Ovary (tissue), 9 donors: ENCODE data around the gene KIAA1328. TPM values are rescaled to one million over a fixed set of nuclear protein-coding genes. Genes with fewer than 3 reads are reported as not detected.

Experiments used
- DNase-seq, 5 donors: peaks; one replicate each; pipeline ENCODE4 v3.0.0-alpha.2; 2019 to 2020
- H3K27ac ChIP-seq, 2 donors: fragments of 200-600 bp; one replicate each; pipeline versions ENCODE4 v1.5.1 to v1.8.0; 2019 to 2022
- H3K27me3 ChIP-seq: fragments of 200-600 bp; one replicate; pipeline ENCODE4 v1.8.0; 2022
- H3K36me3 ChIP-seq: fragments of 200-600 bp; sonication (generic); one replicate; pipeline ENCODE4 v1.5.1; 2019
- H3K4me1 ChIP-seq: one replicate; pipeline ENCODE4 v1.8.1; 2013; ENCODE audit warnings: mild to moderate bottlenecking, moderate library complexity; ENCODE audit not compliant: insufficient read depth
- H3K4me3 ChIP-seq: fragments of 200-600 bp; sonication (generic); one replicate; pipeline ENCODE4 v1.5.1; 2017
- H3K9me3 ChIP-seq, 2 donors: fragments of 200-600 bp in 1 of 2; sonication (generic) in 1 of 2; one replicate each; pipeline versions ENCODE4 v1.5.1 to v1.8.1; 2013 to 2019; ENCODE audit warnings: mild to moderate bottlenecking in 1 of 2, moderate library complexity in 1 of 2
- EP300 ChIP-seq: sonication (generic); formaldehyde crosslinking; IDR thresholded peaks from one replicate; pipeline ENCODE4 v1.6.1; 2017; ENCODE audit warnings: antibody characterized with exemption
- POLR2A ChIP-seq: fragments of 450-650 bp; IDR thresholded peaks from one replicate; pipeline ENCODE4 v1.6.1; 2017; ENCODE audit warnings: antibody characterized with exemption, mild to moderate bottlenecking, moderate library complexity
- WGBS, 3 donors: extraction: QIAGEN DNeasy Blood & Tissue Kit in 1 of 3; methylation state at CpG; one replicate each; pipeline versions ENCODE4 v1.1.5 to v1.1.7; 2013 to 2017; 5-methylcytosine and 5-hydroxymethylcytosine counted together
- intact Hi-C, 4 donors: fragments of 100-400 bp; cut with DNase I; formaldehyde crosslinking; loops; one replicate each; pipeline versions ENCODE4 v1.11.0 to v1.15.1; 2022 to 2023
- polyA plus RNA-seq, 2 donors: library from polyadenylated mRNA; stranded (reverse); fragments of 200-250 nt in 1 of 2; fragments of 350-450 nt in 1 of 2; fragmentation: Illumina TruSeq in 1 of 2; extraction: RNeasy Lipid Tissue Mini Kit (QIAGEN cat#74804) in 1 of 2; gene quantifications; one replicate each; pipeline ENCODE4 v1.2.3, GENCODE V29; 2013 to 2014
- total RNA-seq, 7 donors: library from RNA; depleted of rRNA in 2 of 7; stranded (reverse); fragments of >200 nt in 2 of 7; fragmentation: NEBNext Ultra II Directional in 3 of 7; extraction: Animal tissue kit (Norgen Biotek cat#: 25700) in 3 of 7; gene quantifications; one replicate each; pipeline versions ENCODE4 v1.1.0 to v1.2.4, GENCODE V29; 2016 to 2023
- TF ChIP-seq, protein P1 (sequence below), 3 donors: fragments of 450-650 bp in 2 of 3; fragments of 200-600 bp in 1 of 3; IDR thresholded peaks; one replicate each; pipeline versions ENCODE4 v1.5.1 to v1.8.0; 2016 to 2022; ENCODE audit warnings: antibody characterized with exemption in 3 of 3, mild to moderate bottlenecking in 1 of 3
- donor health status: DM: no; HTN: no; CAD: no; lungs with moderate emphysema.
- donor health status: DM: no; HTN: no; CAD: no.
- donor health status: Bipolar disorder and iron deficiency.
- donor health status: DM: yes; HTN: yes; CAD: no.
- donor health status: DM: no; HTN: no; CAD: no.
- donor health status: DM: yes; HTN: yes; CAD: no.

KIAA1328 gene
- total and polyA plus RNA-seq, 9 donors, result 6.7 to 38.3 (median 18.7) TPM

DNA sequence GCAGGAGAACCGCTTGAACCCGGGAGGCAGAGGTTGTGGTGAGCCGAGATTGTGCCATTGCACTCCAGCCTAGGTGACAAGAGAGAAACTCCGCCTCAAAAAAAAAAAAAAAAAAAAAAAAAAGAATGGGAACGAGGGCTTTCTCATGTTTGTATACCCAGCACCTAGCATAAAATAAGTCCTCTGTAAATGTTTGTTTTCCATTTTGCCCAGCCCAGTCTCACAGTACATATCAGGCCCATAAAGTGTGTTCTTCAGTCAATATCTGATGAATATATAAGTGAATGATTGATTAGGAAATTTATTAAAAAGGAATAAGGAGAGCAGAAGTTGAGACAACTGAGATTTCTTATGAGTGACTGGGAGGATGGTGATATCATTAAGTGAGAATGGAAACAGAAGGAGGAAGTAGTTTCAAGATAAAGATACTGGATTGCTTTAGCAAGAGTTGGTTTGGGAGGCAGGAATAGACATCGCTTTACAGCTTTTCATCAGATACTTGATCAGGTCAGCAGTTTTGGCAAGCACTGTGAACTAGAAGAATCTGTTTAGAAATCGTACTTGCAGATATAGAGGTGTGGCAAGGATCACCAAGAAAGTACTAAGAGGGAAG lies 327.5 kb downstream of the KIAA1328 start:
- Histone ChIP-seq H3K27ac (no peak overlapping the region), H3K9me3 (no peaks in the 10 kb centered on the region), H3K27me3 (no peaks in the 10 kb centered on the region), H3K4me3 (no peak overlapping the region), H3K4me1 (no peaks in the 10 kb centered on the region), H3K36me3 (no peaks in the 10 kb centered on the region)
- intact Hi-C loops, result no loop called here
- WGBS, 3 donors, result 86 to 91% (median 90%) methylated on average over 7 of the region's 7 CpGs
- TF ChIP-seq POLR2A, result no peak
- TF ChIP-seq, protein P1, sequence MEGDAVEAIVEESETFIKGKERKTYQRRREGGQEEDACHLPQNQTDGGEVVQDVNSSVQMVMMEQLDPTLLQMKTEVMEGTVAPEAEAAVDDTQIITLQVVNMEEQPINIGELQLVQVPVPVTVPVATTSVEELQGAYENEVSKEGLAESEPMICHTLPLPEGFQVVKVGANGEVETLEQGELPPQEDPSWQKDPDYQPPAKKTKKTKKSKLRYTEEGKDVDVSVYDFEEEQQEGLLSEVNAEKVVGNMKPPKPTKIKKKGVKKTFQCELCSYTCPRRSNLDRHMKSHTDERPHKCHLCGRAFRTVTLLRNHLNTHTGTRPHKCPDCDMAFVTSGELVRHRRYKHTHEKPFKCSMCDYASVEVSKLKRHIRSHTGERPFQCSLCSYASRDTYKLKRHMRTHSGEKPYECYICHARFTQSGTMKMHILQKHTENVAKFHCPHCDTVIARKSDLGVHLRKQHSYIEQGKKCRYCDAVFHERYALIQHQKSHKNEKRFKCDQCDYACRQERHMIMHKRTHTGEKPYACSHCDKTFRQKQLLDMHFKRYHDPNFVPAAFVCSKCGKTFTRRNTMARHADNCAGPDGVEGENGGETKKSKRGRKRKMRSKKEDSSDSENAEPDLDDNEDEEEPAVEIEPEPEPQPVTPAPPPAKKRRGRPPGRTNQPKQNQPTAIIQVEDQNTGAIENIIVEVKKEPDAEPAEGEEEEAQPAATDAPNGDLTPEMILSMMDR (IDR thresholded peaks at IDR 0.05), result no peak
- TF ChIP-seq EP300, result no peak
- DNase-seq, result no peak

DNA sequence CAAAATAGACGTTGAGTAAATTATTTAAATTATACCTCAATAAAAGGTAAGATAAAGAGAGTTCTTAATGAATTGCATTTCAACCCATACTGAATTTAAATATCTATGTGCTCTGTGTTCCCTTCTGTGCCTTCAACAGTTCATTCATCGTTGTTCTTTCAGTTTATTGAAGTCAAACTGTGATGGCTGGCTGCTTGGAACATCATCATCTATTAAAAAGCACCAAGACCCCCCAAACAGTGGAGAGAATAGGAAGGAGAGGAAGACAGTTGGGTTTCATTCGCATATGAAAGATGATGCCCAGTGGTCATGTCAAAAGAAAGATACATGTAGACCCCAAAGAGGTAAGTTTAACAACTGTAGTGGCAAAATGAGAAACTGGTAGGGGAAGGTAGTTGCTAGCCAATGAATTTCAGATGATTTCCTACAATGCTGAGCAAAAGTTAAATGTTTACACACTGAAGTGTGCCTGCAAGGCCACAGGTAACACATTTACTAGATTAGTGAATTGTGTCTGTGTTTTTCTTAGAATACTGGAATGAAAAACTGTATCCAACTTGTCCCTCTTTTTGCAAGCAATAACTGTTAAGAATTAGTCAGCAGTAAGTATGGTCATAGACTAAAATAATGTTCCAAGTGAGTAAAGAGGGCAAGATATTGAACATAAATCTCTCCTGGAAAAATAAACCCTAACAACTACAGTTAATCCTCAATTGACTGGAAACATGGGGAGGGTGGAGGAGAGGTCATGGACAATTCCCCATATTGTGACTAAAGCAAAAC lies 331.3 kb downstream of the KIAA1328 start:
- no peak overlapping the region for H3K4me3 ChIP-seq
- H3K27ac ChIP-seq, result no peak overlapping the region
- no peaks in the 10 kb centered on the region for H3K27me3 ChIP-seq
- H3K36me3 ChIP-seq, result no peaks in the 10 kb centered on the region
- intact Hi-C loops, result no loop called here
- no peak for DNase-seq
- WGBS, 3 donors, result 51 to 59% (median 51%) methylated on average over 3 of the region's 3 CpGs
- H3K9me3 ChIP-seq, result no peaks in the 10 kb centered on the region
- TF ChIP-seq POLR2A (no peak), EP300 (no peak)
- TF ChIP-seq, protein P1 (IDR thresholded peaks at IDR 0.05), result no peak
- H3K4me1 ChIP-seq, result no peaks in the 10 kb centered on the region

- no peak overlapping the region for H3K4me3 ChIP-seq
- H3K9me3 ChIP-seq, result no peaks in the 10 kb centered on the region
- no peaks in the 10 kb centered on the region for H3K36me3 ChIP-seq
- no peaks in the 10 kb centered on the region for H3K27me3 ChIP-seq
- DNase-seq, result no peak
- TF ChIP-seq POLR2A (no peak), EP300 (no peak)
- TF ChIP-seq, protein P1 (IDR thresholded peaks at IDR 0.05), result no peak
- H3K27ac ChIP-seq, result no peak overlapping the region
- H3K4me1 ChIP-seq, result no peaks in the 10 kb centered on the region
- intact Hi-C loops, result no loop called here
- WGBS, 3 donors, result 89 to 93% (median 92%) methylated on average over 1 of the region's 1 CpG
Observed at GRCh38 chr18:37161491-37161890, 332.6 kb downstream of the KIAA1328 start.

GRCh38 chr18:37162551-37162950 lies 333.6 kb downstream of the KIAA1328 start:
- 98 to 100% (median 99%) methylated on average over 1 of the region's 1 CpG for WGBS, 3 donors
- no peaks in the 10 kb centered on the region for H3K4me1 ChIP-seq
- no peaks in the 10 kb centered on the region for H3K36me3 ChIP-seq
- H3K4me3 ChIP-seq, result no peak overlapping the region
- no peak overlapping the region for H3K27ac ChIP-seq
- no peak for DNase-seq
- intact Hi-C loops, result no loop called here
- no peaks in the 10 kb centered on the region for H3K9me3 ChIP-seq
- no peaks in the 10 kb centered on the region for H3K27me3 ChIP-seq
- TF ChIP-seq, protein P1 (IDR thresholded peaks at IDR 0.05), result no peak
- TF ChIP-seq EP300 (no peak), POLR2A (no peak)
